Activated gamma-delta T cell treated with Interleukin-2 at 50 U/mL for 16 hours (primary cell): ENCODE data around the gene TRERF1.

Experiments used
- DNase-seq: peaks from one replicate; pipeline ENCODE4 v3.0.0-alpha.2; 2020

TRERF1 gene

DNA sequence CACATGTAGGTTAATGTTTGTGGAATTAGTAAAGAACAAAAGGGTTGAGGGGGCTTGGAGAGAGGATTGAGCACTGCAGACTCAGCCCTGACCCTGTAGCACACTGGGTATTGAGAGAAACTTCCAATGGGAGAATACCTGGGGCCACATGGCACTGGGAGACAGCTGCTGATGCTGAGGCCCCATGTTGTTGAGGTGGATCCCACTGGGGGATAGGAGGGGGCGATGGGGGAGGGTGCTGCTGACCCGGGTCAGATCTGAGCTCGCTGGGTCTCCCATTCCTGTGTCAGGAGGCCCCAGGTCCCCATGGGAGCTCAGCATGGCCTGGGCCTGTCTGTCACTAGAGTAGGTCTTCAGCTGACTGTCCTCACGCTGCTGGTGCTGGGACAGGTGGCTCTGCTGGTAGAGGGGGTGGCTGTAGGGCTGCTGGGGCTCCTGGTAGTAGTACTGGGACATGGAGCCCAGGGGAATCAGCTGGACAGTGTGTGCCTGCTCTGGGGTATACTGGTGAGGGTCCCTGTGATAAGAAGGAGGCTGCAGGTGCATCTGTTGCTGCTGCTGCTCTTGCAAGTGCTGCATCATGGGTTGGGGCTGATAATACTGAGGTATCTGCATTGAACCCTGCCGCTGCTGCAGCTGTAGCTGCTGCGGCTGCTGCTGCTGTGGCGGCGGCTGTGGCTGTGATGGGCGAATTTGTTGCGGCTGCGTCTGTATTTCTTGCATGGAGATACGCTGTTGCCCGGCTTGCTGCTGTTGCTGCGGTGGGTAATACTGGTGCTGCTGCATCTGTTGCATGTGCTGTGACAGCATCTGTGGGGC, 183.5 kb downstream of the TRERF1 start:
- no peak for DNase-seq

DNA sequence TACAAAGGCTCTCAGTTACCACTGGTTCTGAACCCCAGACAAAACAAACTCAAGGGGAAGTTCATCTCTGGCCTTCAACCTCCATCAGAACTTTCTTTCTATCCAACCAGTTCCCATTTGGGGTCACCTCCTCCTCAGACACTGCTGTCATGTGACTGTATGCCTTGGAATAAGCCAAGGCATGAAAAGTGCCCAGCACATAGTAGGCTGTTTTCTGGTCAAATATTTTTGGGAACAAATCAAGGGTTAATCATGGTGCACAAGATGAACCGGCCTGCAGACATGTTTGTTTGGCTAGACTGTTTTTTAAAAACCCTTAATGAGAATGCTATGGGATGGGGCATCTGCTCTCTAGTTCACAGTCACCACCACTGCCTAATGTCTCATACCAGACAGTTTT, 185.2 kb downstream of the TRERF1 start:
- no peak for DNase-seq

DNA sequence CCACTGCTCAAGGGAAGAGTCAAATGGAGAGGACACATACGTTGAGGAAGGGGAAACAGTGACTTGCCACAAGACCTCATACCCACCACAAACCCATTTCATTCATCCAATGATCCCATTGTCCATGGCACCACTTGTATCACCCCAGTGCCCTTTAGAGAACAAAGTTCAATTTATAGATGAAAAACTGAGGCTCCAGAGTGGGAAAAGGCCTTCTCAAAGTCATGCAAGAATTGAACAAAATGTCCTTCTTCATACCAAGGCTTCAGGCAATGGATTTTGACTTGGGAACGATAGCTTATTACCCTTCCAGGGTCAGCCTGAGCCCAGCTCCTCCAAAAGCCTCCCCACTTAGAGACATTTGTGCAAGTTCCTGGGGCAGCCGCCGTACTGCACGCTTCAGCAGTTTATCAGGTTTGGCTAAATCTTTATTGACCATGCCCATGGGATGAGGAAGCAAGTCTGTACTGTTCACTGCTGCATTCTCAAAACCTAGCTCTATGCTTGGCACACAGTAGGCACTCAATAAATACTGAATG, 186.8 kb downstream of the TRERF1 start:
- DNase-seq, result no peak

DNA sequence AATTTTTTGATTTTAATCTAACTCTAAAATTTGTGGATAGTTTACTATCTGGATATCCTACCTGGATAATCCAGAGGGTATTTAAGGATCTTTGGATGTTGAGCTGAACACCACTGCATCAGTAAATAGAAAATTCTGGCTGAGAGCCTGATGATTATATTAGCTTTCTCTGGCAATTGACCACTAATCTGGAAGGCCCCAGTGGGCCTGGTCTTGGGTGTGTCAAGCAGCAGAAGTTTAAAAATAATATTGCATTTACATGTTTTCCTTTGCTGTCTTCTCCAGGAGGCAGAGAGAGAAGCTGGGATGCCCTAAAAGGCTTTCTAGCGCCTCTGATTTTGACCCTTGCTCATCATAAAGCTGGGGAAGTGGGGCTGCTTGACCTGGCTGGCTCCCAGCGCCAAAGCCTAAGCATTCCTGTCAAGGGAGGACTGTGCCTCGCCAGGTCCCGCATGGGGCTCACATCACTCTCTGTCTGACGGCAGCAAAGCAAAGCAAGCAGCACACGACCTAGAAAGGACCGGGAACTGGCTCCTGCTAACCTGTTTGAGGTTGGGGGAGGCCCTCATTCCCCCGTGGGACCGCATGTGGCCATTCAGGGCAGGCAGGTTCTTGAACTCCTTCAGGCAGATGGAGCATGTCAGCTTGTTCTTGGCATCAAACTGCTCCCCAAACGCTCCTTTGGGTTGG, 187.4 kb downstream of the TRERF1 start:
- no peak for DNase-seq

DNA sequence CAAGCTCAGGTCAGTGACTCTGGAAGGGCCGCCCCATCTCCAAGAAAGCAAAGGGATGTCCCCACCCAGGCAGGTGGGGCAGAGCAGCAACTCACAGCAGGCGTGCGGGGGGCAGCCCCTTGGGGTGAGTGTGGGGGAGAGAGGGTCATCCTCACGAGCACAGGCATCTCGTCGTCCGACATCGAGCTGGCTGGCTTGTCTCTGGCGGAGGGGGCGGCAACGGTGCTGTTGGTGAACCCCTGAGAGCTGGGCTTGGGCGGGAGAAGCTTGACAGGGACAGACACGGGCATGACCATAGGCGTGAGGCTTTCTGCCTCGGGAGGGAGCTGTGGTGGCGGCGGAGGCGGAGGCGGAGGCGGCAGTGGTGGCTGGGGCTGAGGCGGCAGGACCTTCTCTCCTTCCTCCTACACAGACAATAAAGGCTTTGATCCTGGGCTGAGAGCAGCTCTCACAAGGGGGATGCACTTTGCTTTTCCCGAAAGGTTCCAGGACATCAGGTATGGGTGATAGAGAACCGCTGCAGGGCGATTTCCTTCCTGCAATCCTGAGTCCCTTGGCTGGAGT, 188.5 kb downstream of the TRERF1 start:
- no peak for DNase-seq

DNA sequence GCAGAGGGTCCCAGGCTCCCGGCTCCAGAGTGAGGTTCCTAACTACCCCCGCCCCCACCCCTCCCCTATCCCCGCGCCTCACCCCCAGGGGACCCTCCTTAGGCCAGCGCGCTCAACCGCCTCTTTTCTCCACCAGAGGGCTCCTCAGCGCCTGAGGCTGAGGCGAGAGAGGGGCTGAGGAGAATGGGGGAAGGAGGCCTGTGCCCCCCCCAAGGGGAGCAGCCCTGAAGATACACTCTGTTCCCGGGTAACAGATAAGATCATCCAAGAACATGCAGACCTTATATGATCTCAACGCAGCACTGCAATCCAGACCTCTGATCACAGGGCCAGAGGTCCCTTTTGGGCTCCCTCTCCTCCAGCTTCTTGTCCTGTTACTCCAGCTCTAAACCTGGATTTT, 190.8 kb downstream of the TRERF1 start:
- DNase-seq, result peak; percentile 35

DNA sequence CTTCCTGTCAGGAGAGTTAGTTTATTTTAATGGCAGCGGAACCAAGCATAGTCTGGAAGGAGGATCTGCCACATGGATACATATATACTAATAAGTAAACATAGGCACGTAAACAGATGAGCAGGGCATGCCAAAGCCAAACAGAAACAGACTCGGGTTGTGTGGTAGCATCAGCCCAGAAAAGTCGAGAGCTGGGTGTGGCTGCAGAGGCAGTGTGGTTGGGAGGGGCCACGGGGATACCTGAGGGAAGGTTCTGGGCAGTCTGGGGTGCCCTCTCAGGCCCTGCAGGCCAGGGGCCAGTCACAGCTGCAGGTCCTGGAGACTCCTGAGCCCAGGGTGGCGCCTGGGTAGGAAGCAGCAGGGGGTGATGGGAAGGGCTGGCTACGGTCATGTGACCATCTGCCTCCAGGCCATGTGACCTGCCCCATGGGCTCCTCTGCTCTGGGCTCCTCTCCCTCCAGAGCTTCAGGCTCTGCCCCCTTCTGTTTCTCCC, 191.3 kb downstream of the TRERF1 start:
- no peak for DNase-seq

DNA sequence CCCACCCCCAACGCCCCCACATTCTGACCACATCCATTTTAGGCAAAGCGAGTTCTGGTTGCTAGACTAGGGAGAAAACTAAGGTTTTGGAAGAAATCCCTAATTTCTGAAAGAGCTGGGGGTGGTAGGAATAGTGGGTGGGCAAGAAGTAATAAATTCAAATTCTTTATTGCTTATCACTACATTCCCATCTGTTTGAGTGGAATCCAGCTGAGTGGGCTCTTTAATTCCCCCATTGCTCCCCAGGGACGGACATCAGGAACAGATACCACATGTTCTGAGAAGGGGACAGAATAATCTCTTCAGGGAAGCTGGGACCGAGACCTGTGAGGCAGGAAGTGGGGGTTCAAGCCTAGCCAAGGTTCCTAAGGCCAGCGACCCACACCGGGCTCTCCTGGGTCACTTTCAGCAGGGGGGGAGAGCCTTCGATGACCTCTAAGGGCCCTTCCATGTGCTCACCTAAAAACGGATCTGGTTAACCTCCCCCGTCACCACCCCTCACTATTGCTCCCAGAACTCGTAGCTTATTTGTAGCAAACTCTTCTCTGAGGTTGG, 191.8 kb downstream of the TRERF1 start:
- no peak for DNase-seq

DNA sequence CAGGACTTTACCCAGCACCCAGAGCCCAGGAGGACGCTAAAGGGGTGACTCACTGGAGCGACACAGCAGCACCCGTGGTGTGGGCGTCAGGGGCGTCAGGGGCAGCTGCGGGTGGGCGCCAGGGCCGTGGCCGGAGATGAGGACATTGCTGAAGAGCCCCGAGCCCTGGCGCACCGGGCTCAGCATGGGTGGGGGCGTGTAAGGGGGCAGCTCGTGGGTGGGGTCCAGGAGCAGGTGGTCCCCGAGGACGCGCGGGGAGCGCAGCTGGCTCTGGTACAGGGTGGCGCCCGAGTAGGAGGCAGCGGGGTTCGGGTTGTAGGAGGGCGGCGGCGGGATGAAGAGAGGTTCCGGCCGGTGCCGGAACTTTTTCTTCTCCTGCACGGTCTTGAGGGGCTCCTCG, 192.4 kb downstream of the TRERF1 start:
- no peak for DNase-seq

DNA sequence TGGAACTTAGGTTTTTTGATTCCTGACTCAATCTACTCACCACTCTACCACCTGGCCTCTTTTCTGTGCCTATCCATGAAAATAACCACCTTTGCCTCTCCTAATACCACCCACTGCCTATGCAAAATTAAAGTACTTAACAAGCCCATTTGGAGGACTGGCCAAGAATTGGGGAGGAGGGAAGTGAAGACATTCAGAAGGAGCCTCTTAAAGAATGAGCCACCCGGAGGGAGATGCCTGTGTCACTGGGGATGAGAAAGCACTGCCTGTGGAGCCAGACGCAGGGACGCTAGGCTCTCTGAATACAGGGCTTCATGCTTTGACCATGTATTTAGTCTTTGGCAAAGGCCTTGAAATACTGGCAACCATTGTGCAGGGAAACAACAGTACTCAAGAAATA, 194.1 kb downstream of the TRERF1 start:
- no peak for DNase-seq

DNA sequence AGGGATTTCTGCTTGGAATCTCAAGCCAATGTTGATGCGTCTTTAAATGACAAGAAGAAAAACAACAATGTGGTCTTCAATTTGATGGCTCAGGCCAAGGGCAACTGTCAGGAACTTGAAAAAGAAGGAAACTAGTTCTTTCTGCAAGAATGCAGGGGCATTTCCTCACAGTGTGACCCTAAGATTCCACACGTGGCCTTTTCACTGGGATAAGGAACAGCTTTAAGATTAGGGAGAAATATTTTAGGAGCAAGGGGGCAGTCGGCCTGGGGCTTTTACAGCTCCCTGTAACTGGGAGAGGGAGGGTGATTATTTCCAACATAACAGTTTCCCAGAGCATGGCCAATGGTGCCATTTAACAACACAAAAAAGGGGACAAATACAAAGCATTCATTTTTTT, 194.7 kb downstream of the TRERF1 start:
- DNase-seq, result no peak

DNA sequence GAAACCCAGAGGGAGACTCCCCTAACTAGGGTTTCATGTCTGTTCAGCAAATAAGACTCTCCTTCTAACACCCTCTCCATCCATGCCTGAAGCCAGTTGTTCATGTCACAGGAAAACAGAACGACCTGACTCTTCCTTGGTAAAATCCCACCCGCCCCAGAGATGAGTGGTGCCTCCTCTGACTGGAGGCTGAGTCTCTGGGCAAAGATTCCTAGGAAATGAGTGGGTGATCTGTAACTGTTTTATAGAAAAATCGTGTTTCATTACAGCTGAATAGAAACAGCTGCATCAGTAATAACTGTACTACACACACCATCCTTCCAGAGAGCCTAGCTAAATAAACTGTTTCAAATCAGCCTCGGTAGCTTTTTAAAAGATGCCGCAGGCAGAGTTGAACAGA, 196.7 kb downstream of the TRERF1 start:
- DNase-seq, result no peak

DNA sequence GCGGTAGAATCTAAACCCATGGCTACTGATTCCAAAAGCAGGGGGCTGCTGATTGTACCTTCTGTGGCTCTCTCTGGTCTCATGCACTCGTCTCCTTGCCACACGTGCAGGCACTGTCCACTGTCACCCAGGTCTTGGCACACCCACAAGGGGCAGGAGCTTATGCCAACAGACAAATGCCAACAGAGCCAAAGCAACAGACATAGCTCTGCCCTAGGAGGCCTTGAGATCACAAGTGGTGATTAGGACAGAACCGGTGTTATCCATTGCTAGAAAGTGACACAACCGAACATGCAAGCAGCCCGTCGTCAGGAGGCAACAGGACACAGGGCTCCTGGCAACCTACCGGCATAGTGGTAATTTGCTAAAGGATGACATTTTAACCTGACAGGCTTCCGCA, 197.2 kb downstream of the TRERF1 start:
- DNase-seq, result no peak

DNA sequence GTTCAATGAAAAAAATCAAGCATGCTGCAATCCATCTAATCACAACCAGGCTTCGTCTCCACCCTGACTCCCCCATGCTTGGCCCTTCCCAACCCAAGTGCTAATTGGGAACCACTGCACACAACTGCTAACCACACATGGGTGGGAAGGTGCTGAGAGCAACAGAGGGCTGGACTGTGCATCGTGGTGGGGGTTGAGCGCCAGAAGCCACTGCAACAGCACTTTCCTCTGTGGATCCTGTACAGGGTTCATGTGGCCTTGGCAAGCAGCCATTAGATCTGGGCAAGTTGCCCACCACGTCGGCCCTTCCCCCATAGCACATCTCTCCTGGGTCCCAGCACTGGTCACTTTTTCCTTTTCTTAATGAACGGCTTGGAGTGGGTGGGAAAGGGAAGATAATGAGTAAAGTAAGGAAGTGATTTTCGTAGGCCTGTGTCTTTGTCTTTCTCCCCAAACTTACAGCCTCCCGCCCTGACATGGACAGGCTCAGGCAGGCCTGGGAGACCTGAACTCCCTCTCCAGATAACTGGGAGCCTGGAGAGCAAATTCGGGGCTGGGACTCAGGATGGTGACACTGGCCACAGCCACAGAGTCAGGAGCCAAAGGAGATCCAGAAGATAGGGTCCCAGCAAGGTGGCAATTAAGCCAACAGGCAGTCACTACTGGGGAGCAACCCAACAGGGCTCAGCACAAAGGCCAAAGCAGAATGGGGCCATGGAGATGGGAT, 199.7 kb downstream of the TRERF1 start:
- DNase-seq, result no peak

DNA sequence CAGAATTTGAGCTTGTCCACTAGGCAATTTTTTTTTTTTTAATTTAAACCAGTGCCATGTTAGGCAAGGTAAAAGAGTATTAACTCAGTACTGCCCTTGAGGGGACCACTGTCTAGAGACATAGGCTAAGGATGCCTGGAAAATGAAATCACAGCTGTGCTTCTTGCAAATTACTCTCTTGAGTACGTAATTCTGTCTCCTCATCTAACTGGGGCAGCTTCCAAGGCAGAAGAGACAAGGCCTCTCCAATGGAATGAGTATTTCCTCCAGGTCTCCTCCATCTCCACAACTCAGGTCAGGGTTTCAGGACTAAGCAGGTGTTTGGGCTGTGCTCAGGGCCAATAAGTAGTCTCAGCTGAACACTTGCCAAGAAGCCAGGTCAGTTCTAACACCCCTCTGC, 200.2 kb downstream of the TRERF1 start:
- DNase-seq, result no peak

DNA sequence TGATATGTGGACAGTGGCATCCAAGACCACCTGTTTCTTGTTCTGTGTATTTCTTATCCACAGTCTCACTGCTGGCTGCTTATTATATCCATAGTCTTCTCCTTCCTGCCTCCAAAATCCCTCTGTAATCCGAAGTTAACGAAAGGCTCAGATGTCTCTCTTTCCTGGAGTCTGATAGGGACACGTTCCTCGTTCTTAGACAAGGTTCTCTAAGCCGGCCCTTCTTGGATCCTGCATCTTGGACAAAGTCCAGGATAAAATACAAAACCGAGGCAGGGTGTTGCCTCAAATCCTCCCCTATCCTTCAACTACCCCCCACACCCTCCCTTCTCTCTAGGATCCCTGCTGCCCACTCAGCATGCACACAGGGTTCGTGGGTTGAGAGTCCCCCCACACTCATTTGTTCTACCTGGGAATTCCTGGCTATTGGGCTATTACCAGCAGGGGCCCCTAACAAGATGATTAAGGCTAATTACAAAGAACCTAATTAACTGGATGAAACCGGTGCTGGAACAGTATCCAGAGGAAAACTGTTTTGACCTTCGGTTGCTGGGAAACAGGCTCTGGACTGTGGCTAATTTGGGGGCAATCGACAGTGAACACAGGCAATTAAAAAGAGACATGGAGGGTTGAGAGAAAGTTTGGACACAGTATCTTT, 201.3 kb downstream of the TRERF1 start:
- no peak for DNase-seq

DNA sequence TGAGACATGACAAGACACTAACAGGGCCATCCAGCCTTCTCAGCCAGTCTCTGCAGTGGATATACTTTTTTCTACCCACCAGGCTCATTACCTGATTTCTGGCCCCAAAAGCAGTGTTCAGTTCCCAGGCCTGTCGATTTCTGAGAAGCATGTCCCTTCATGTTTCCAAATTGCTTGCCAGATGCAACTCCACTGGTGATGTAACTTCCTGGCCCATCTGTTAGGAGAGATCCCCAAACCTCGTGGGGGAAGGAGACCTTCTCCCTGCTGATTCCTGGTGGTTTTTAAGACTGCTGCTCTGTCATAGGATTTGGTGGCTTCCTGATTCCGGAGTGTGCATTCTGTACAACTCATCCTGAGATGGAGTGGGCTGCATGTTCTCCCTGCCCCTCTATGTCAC, 202.4 kb downstream of the TRERF1 start:
- no peak for DNase-seq

DNA sequence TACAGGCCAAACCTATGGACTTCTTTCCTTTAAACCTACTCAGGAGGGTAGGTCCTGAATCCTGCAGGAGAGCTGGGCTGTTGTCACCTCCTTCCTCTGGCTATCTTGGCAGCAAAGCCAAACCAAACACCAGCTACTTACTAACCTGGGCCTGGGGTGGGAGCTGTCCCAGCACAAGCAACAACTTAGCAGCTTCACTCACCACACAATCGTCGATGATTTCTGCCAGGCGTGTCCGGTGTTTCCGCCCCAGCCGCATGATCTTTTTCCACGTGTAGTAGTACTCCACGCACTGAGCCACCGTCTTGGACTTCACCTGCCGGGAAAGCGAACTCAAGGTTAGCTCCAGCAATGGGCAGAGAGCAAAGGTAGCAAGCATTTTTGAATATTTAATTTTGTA, 208.7 kb downstream of the TRERF1 start:
- DNase-seq, result no peak

DNA sequence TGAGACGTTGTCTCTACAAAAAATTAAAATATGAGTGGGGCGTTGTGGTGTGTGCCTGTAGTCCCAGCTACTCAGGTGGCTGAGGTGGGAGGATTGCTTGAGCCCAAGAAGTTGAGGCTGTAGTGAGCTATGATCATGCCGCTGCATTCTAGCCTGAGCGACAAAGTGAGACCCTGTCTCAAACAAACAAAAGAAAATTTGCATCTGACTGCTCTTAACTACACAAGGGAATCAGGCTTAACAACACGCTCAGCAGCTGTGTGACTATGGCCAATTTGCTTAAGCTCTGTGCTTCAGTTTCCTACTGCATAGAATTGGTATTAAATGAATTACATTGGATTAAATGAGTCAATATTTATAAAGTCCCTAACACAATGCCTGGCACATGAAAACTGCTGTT, 209.8 kb downstream of the TRERF1 start:
- DNase-seq, result no peak

DNA sequence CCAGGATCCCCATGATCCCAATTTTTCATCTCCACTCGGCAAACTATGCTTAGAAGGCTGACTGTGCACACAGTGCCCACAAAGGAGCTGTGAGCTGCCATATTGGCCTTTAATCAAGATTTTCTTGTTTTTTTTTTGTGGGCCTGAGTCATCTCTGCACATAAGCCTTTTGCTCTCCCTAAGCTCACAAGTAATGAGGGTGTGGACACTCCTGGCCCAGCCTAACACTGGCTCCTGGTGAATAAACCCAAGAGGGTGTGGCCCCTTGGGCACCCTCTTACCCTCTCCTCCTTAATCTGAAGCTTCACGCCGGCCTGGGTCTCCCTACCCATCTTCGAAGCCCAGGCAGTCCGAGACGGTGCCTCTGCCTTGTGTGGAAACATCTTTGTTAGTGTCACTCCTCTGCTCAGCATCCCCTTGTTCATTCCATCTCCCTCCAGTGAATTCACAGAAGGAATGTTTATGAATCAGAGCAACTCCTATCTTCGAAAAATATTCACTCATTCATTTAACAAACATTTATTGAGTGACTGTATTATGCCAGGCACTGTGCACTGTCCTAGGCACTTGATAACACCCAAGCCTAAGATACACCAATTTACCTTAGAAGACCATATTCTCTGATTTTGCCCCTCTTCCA, 211.9 kb downstream of the TRERF1 start:
- DNase-seq, result no peak

DNA sequence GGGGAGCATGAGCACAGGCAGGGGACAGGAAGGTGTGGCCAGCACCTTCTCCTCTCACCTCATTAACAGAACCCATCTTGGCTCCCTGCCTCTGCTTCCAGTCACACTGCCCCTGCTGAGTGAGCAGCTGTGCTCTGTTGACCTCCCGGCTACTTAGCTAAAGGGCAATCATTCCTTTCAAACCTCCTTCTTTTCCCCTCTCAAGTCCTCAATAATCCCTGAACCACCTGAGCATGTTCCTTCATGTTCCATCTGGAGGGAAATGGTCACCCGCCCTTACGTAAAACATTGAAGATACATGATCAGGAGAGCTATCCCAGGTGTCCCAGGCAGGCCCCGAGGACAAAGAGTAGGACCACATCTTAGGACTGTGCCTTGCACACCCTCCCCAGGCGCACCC, 212.4 kb downstream of the TRERF1 start:
- DNase-seq, result no peak

DNA sequence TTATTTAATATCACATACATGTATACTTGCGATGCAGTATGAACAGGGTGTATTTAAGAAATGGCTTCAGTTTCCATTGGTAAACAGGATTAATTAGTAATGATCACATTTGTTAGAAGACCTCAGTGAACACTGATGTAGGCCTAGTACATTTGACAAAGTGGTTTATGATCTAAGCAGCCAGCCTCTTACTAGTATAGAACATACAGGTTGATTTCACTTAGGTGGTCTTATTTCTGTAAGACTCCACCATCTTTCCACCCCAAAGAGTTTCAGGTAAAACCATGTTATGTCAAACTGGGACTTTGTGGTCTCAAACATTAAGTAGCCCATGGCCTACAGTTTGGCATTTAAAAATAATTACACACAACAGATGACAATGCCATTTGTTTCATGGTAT, 213.9 kb downstream of the TRERF1 start:
- DNase-seq, result no peak
